Fibroblast of the aortic adventitia (primary cell): ENCODE data around the gene ACAD9. TPM values are rescaled to one million over a fixed set of nuclear protein-coding genes. Genes with fewer than 3 reads are reported as not detected.

Experiments
- DNase-seq: peaks from one replicate; pipeline ENCODE4 v3.0.0-alpha.2; 2010; ENCODE audit warnings: low read depth
- H3K4me3 ChIP-seq: 2 replicates; pipeline ENCODE4 v1.5.1; 2011; ENCODE audit warnings: low read depth, mild to moderate bottlenecking, control low read depth, low read length, moderate library complexity
- CTCF ChIP-seq: IDR thresholded peaks from 2 replicates; pipeline ENCODE4 v1.5.1; 2011; ENCODE audit warnings: mild to moderate bottlenecking, low read length, control low read depth, inconsistent platforms; ENCODE audit not compliant: insufficient read depth
- total RNA-seq: library from RNA; depleted of rRNA; stranded (reverse); fragments of >200 nt; gene quantifications from 2 replicates; pipeline ENCODE4 v1.2.3, GENCODE V29; 2012; ENCODE audit warnings: low replicate concordance

ACAD9 gene
- total RNA-seq, 1 donor = 40.9 TPM

GRCh38 chr3:128935922-128936321 lies 56.5 kb downstream of the ACAD9 start:
- DNase-seq = no peak
- no peak for TF ChIP-seq CTCF
- no peak overlapping the region for H3K4me3 ChIP-seq

GRCh38 chr3:128936341-128936740 lies 56.9 kb downstream of the ACAD9 start:
- TF ChIP-seq CTCF = no peak

GRCh38 chr3:128940252-128940651 lies 60.8 kb downstream of the ACAD9 start:
- DNase-seq = no peak
- TF ChIP-seq CTCF = no peak
- H3K4me3 ChIP-seq = no peak overlapping the region

More at GRCh38 chr3:128936341-128936740, 56.9 kb downstream of the ACAD9 start:
- no peak for DNase-seq
- no peak overlapping the region for H3K4me3 ChIP-seq

- TF ChIP-seq CTCF = no peak
- no peak overlapping the region for H3K4me3 ChIP-seq
- DNase-seq = no peak
Measured at GRCh38 chr3:128942161-128942952, 62.9 kb downstream of the ACAD9 start.

- DNase-seq = no peak
- no peak for TF ChIP-seq CTCF
- H3K4me3 ChIP-seq = no peak overlapping the region
Measured at GRCh38 chr3:128945041-128945877, 65.8 kb downstream of the ACAD9 start.

- H3K4me3 ChIP-seq = no peak overlapping the region
- no peak for TF ChIP-seq CTCF
- no peak for DNase-seq
Measured at GRCh38 chr3:128945878-128946175, 66.4 kb downstream of the ACAD9 start.
